T-helper 2 cell (primary cell): ENCODE measurements around the gene SKAP1.
"Not testable (repeated sequence)": the region's sequence is repeated elsewhere in the genome, so short reads cannot be mapped to it uniquely, and the experiment has no call there.

Experiments used
- DNase-seq, 5 experiments: peaks; one replicate each; pipeline versions ENCODE4 v3.0.0 to v3.0.0-alpha.2; 2012 to 2022
- total RNA-seq, 2 donors: gene quantifications; one replicate each; lab custom pipeline; 2026; lab: John Stamatoyannopoulos, UW

Gene SKAP1
- 62.7 to 94.4 reads per million in 2 donors for total RNA-seq

- DNase-seq: peak; percentile 48 to 84 (median 59)
Measured at GRCh38 chr17:48429638-48430586, at the start of gene SKAP1. Gene SKAP1 (minus strand): TSS chr17:48430214.

- DNase-seq: no peak
Measured at GRCh38 chr17:48479014-48479402, 49.0 kb upstream of the SKAP1 start.

GRCh38 chr17:48478224-48479013 lies 48.4 kb upstream of the SKAP1 start:
- DNase-seq: peak in 2 of 5 experiments; percentile 39 to 86

- DNase-seq: no peak
Measured at GRCh38 chr17:48477221-48477620, 47.2 kb upstream of the SKAP1 start.

- peak in 1 of 5 experiments; percentile 25 for DNase-seq
Measured at GRCh38 chr17:48472411-48473281, 42.6 kb upstream of the SKAP1 start.

- no peak for DNase-seq
Measured at GRCh38 chr17:48471817-48472410, 41.9 kb upstream of the SKAP1 start.

- no peak for DNase-seq
Measured at GRCh38 chr17:48470388-48471034, 40.5 kb upstream of the SKAP1 start.

- no peak for DNase-seq
Measured at GRCh38 chr17:48469227-48469626, 39.2 kb upstream of the SKAP1 start.

- DNase-seq: no peak
Measured at GRCh38 chr17:48468299-48468698, 38.3 kb upstream of the SKAP1 start.

- no peak for DNase-seq
Measured at GRCh38 chr17:48465884-48466283, 35.9 kb upstream of the SKAP1 start.

GRCh38 chr17:48463526-48463925 lies 33.5 kb upstream of the SKAP1 start:
- DNase-seq: no peak

- DNase-seq: no peak
Measured at GRCh38 chr17:48462946-48463345, 32.9 kb upstream of the SKAP1 start.

- DNase-seq: no peak
Measured at GRCh38 chr17:48460052-48460451, 30.0 kb upstream of the SKAP1 start.

GRCh38 chr17:48459070-48459844 lies 29.2 kb upstream of the SKAP1 start:
- peak in 1 of 5 experiments; percentile 89 for DNase-seq

GRCh38 chr17:48457080-48457836 lies 27.2 kb upstream of the SKAP1 start:
- DNase-seq: peak; percentile 48 to 86 (median 66)

GRCh38 chr17:48456589-48456988 lies 26.6 kb upstream of the SKAP1 start:
- peak in 1 of 5 experiments; percentile 66 for DNase-seq

GRCh38 chr17:48455791-48456190 lies 25.8 kb upstream of the SKAP1 start:
- no peak for DNase-seq

GRCh38 chr17:48453447-48453846 lies 23.4 kb upstream of the SKAP1 start:
- DNase-seq: peak in 2 of 5 experiments; percentile 64 to 89

- peak in 1 of 5 experiments; percentile 51 for DNase-seq
Measured at GRCh38 chr17:48451489-48451888, 21.5 kb upstream of the SKAP1 start.

- not testable (repeated sequence) for DNase-seq
Measured at GRCh38 chr17:48449335-48449734, 19.3 kb upstream of the SKAP1 start.
